Endothelial cell of umbilical vein (primary cell): Measurements from ENCODE around the gene PSMB4. TPM values are rescaled to one million over a fixed set of nuclear protein-coding genes. Genes with fewer than 3 reads are reported as not detected.

Experiments
- BruUV-seq: library from RNA; stranded (reverse); fragments of 400-500 nt; replicated peaks from 2 replicates; lab custom pipeline; 2021; lab: Mats Ljungman, UMichigan
- CTCF ChIA-PET: fragments of 300-600, 350-600 bp; sonication (Branson Sonifier 250); formaldehyde crosslinking; loops from one replicate; lab custom pipeline; 2021; ENCODE audit warnings: antibody characterized with exemption, inconsistent platforms; lab: Charles Lee
- POLR2A ChIA-PET: fragments of 300-600, 350-600 bp; sonication (Branson Sonifier 250); formaldehyde crosslinking; loops from one replicate; lab custom pipeline; 2021; ENCODE audit warnings: antibody characterized with exemption, inconsistent platforms; lab: Charles Lee
- DNase-seq: peaks from one replicate; pipeline ENCODE4 v3.0.0-alpha.2; 2011; ENCODE audit warnings: low read depth, low spot score
- FAIRE-seq: peaks from 2 replicates; lab custom pipeline; 2011; peaks lifted over from hg19 to GRCh38; lab: Jason Lieb, UNC
- H2AFZ ChIP-seq: 2 replicates; pipeline ENCODE4 v1.6.0; 2012; ENCODE audit warnings: low read depth, low read length, control low read depth, inconsistent platforms
- H3K27ac ChIP-seq: 2 replicates; pipeline ENCODE4 v1.5.1; 2011; ENCODE audit warnings: low read depth, mild to moderate bottlenecking, control low read depth, low read length, moderate library complexity; ENCODE audit not compliant: insufficient read depth
- H3K27me3 ChIP-seq, 2 experiments: 2 replicates each; pipeline versions ENCODE4 v1.6.0 to v1.6.1; 2011; ENCODE audit warnings: low read length in 2 of 2, mixed read lengths in 1 of 2; ENCODE audit not compliant: control insufficient read depth in 2 of 2, insufficient read depth in 2 of 2
- H3K36me3 ChIP-seq, 2 experiments: 2 replicates in 1 of 2; 3 replicates in 1 of 2; pipeline ENCODE4 v1.5.1; 2011; ENCODE audit warnings: low read length in 2 of 2, mild to moderate bottlenecking in 1 of 2, moderate library complexity in 1 of 2; ENCODE audit not compliant: control insufficient read depth in 2 of 2, insufficient read depth in 2 of 2; ENCODE audit errors: extremely low read depth in 1 of 2
- H3K4me1 ChIP-seq: 3 replicates; pipeline ENCODE4 v1.5.1; 2011; ENCODE audit warnings: mild to moderate bottlenecking, low read length; ENCODE audit not compliant: control insufficient read depth, insufficient read depth; ENCODE audit errors: extremely low read depth
- H3K4me2 ChIP-seq: 2 replicates; pipeline ENCODE4 v1.6.1; 2011; ENCODE audit warnings: low read length, control low read depth, mixed read lengths; ENCODE audit not compliant: insufficient read depth
- H3K4me3 ChIP-seq, 3 experiments: fragments of 200-600 bp in 1 of 3; sonication (generic), shearing (Covaris generic) in 1 of 3; replicated peaks in 1 of 3; 2 replicates each; pipeline ENCODE4 v1.5.1; 2011 to 2016; ENCODE audit warnings: control low read depth in 3 of 3, low read length in 3 of 3, mild to moderate bottlenecking in 2 of 3, inconsistent platforms in 1 of 3, low read depth in 1 of 3, moderate library complexity in 1 of 3; ENCODE audit not compliant: insufficient read depth in 1 of 3
- H3K79me2 ChIP-seq: 2 replicates; pipeline ENCODE4 v1.6.0; 2012; ENCODE audit warnings: low read length, inconsistent platforms; ENCODE audit not compliant: control insufficient read depth, insufficient read depth
- H3K9ac ChIP-seq: replicated peaks from 2 replicates; pipeline ENCODE3; 2011; ENCODE audit warnings: low read length, control low read depth; ENCODE audit not compliant: insufficient read depth; ENCODE audit errors: extremely low read depth
- H3K9me1 ChIP-seq: replicated peaks from 3 replicates; pipeline ENCODE4 v1.6.0; 2011; ENCODE audit warnings: mild to moderate bottlenecking, low read length; ENCODE audit not compliant: control insufficient read depth, insufficient read depth; ENCODE audit errors: extremely low read depth
- H3K9me3 ChIP-seq: replicated peaks from 2 replicates; pipeline ENCODE4 v1.5.1; 2012; ENCODE audit warnings: low read length, inconsistent platforms; ENCODE audit not compliant: control insufficient read depth, insufficient read depth
- H4K20me1 ChIP-seq: replicated peaks from 2 replicates; pipeline ENCODE3; 2011; ENCODE audit warnings: mild to moderate bottlenecking, low read length; ENCODE audit not compliant: control insufficient read depth, insufficient read depth; ENCODE audit errors: extremely low read depth
- CTCF ChIP-seq, 2 donors: IDR thresholded peaks; 1 replicate in 1 of 2; 2 replicates in 1 of 2; pipeline ENCODE4 v1.5.1; 2011; ENCODE audit warnings: low read length in 2 of 2, mild to moderate bottlenecking in 2 of 2, moderate library complexity in 2 of 2, control low read depth in 1 of 2, inconsistent platforms in 1 of 2, low read depth in 1 of 2; ENCODE audit not compliant: insufficient read depth in 1 of 2; ENCODE audit errors: extremely low read depth in 1 of 2
- EZH2 ChIP-seq: IDR thresholded peaks from 2 replicates; pipeline ENCODE4 v1.6.1; 2012; ENCODE audit warnings: borderline replicate concordance, low read depth, mild to moderate bottlenecking, moderate library complexity, low read length, inconsistent platforms; ENCODE audit not compliant: severe bottlenecking
- FOS ChIP-seq: IDR thresholded peaks from 2 replicates; pipeline ENCODE4 v1.6.1; 2011; ENCODE audit warnings: mild to moderate bottlenecking, low read length, moderate library complexity, borderline replicate concordance; ENCODE audit not compliant: insufficient read depth
- GATA2 ChIP-seq: IDR thresholded peaks from 2 replicates; pipeline ENCODE4 v1.7.0; 2011; ENCODE audit warnings: low read depth, mild to moderate bottlenecking, moderate library complexity, mixed read lengths, low read length; ENCODE audit not compliant: insufficient read length, insufficient read depth
- JUN ChIP-seq: IDR thresholded peaks from 2 replicates; pipeline ENCODE4 v1.6.1; 2011; ENCODE audit warnings: borderline replicate concordance, low read depth; ENCODE audit not compliant: insufficient read length, insufficient read depth
- MAX ChIP-seq: IDR thresholded peaks from 2 replicates; pipeline ENCODE4 v1.6.1; 2011; ENCODE audit not compliant: insufficient read depth, insufficient read length
- MYC ChIP-seq: IDR thresholded peaks from one replicate; pipeline ENCODE4 v1.6.1; 2011; ENCODE audit warnings: mild to moderate bottlenecking, low read depth, low read length
- POLR2A ChIP-seq: IDR thresholded peaks from 2 replicates; pipeline ENCODE4 v1.6.1; 2012; ENCODE audit warnings: low read depth, mild to moderate bottlenecking, control low read depth, low read length
- POLR2AphosphoS5 ChIP-seq: IDR thresholded peaks from 2 replicates; pipeline ENCODE4 v1.6.1; 2012; ENCODE audit warnings: low read depth, mild to moderate bottlenecking, control low read depth, low read length, moderate library complexity; ENCODE audit not compliant: insufficient read depth
- dilution Hi-C: fragments of 300-500 bp; cut with MboI; formaldehyde crosslinking; loops from one replicate; pipeline ENCODE4 v1.15.0; 2019; ENCODE audit warnings: low sequenced_read_pairs; ENCODE audit not compliant: extremely low pct_ligation_motif_present
- intact Hi-C: fragments of 100-400 bp; cut with micrococcal nuclease; formaldehyde crosslinking; loops from one replicate; pipeline ENCODE4 v1.10.0; 2022
- polyA plus RNA-seq, 4 experiments: library from polyadenylated mRNA; depleted of rRNA in 3 of 4; stranded (reverse) in 3 of 4; unstranded in 1 of 4; fragments of >200 nt; gene quantifications; 2 replicates each; pipeline versions ENCODE4 v1.2.1 to v1.2.3, GENCODE V29; 2011 to 2012; ENCODE audit warnings: missing spikeins in 1 of 4
- total RNA-seq: library from RNA; stranded (reverse); gene quantifications from 2 replicates; pipeline ENCODE4 v1.2.3, GENCODE V29; 2021

Gene PSMB4
- total and polyA plus RNA-seq, 2 donors (not counting 3 experiments of a cell fraction or from before 2014, with no cell fraction given) = 335 to 835 TPM

GRCh38 chr1:151425103-151425502 is 25.7 kb downstream of the PSMB4 start:
- Histone ChIP-seq H3K9ac (no peak overlapping the region), H3K9me1 (no peaks in the 10 kb centered on the region), H3K79me2 (no peaks in the 10 kb centered on the region), H3K36me3 (peaks cover 28 to 35% of the 10 kb centered on the region in 2 experiments), H3K27ac (no peak overlapping the region), H2AFZ (no peak overlapping the region), H4K20me1 (no peaks in the 10 kb centered on the region), H3K27me3 (no peaks in the 10 kb centered on the region), H3K4me3 (no peak overlapping the region), H3K4me1 (no peaks in the 10 kb centered on the region), H3K4me2 (no peak overlapping the region), H3K9me3 (no peaks in the 10 kb centered on the region)
- BruUV-seq = no TSS peak
- no peak for DNase-seq
- ChIA-PET POLR2A (no interaction called here), CTCF (interaction anchor here (1.0 to 1.5 kb wide), 3 partner anchors 19 to 124 kb away, joined by 4 to 6 read pairs (median 4); no protein-coding TSS in a partner anchor)
- dilution Hi-C loops (no loop called here), intact Hi-C loops (no loop called here)
- no peak for FAIRE-seq
- TF ChIP-seq MAX = no peak
- TF ChIP-seq CTCF (IDR thresholded peaks at IDR 0.05; ENCODE audit: extremely low read depth in 1 of 2, insufficient read depth in 1 of 2, low read depth in 1 of 2, low read length in 2 of 2) = no peak
- TF ChIP-seq MYC = no peak
- TF ChIP-seq POLR2AphosphoS5 = no peak
- TF ChIP-seq EZH2 = no peak

- no peaks in the 10 kb centered on the region for H3K9me3 ChIP-seq
- TF ChIP-seq FOS = no peak
- no peak for TF ChIP-seq JUN
- TF ChIP-seq MAX = no peak
- TF ChIP-seq EZH2 = no peak
- TF ChIP-seq CTCF (IDR thresholded peaks at IDR 0.05; ENCODE audit: extremely low read depth in 1 of 2, insufficient read depth in 1 of 2, low read depth in 1 of 2, low read length in 2 of 2) = no peak
- TF ChIP-seq POLR2A = no peak
- TF ChIP-seq MYC = no peak
- TF ChIP-seq GATA2 = no peak
- no peak for TF ChIP-seq POLR2AphosphoS5
- peaks cover 23% of the 10 kb centered on the region for H3K79me2 ChIP-seq
- POLR2A ChIA-PET = no interaction called here
- H3K9me1 ChIP-seq = no peaks in the 10 kb centered on the region
- no peak overlapping the region for H2AFZ ChIP-seq
- CTCF ChIA-PET = no interaction called here
- H3K9ac ChIP-seq = no peak overlapping the region
- H4K20me1 ChIP-seq = no peaks in the 10 kb centered on the region
- no peaks in the 10 kb centered on the region for H3K27me3 ChIP-seq
- H3K4me1 ChIP-seq = no peaks in the 10 kb centered on the region
- H3K4me2 ChIP-seq = no peak overlapping the region
- dilution Hi-C loops = no loop called here
- BruUV-seq = TSS peak; percentile 21
- no peak overlapping the region for H3K4me3 ChIP-seq
- DNase-seq (no peak), FAIRE-seq (no peak)
- no peak overlapping the region for H3K27ac ChIP-seq
- H3K36me3 ChIP-seq = peaks cover 27 to 30% of the 10 kb centered on the region in 2 experiments
- intact Hi-C loops = no loop called here
These were observed 28.7 kb downstream of the PSMB4 start for GRCh38 chr1:151428068-151428467.
